Loucy (cell line): Measurements from ENCODE around the gene DSCAML1.

ENCODE experiments used
- H2AFZ ChIP-seq: fragments of 200-600 bp; sonication (generic); 2 replicates; pipeline ENCODE4 v1.6.0; 2016; ENCODE audit warnings: antibody characterized with exemption, mild to moderate bottlenecking, low read length, moderate library complexity
- H3F3A ChIP-seq: fragments of 200-600 bp; 2 replicates; pipeline ENCODE4 v1.6.0; 2016; ENCODE audit warnings: antibody characterized with exemption, low read depth, mild to moderate bottlenecking
- H3K27me3 ChIP-seq: fragments of 200-600 bp; sonication (generic); 2 replicates; pipeline ENCODE4 v1.6.1; 2014; ENCODE audit warnings: low read length, mild to moderate bottlenecking; ENCODE audit not compliant: insufficient read depth, poor library complexity, severe bottlenecking
- H3K36me3 ChIP-seq: fragments of 200-600 bp; sonication (generic); 2 replicates; pipeline ENCODE4 v1.6.1; 2016; ENCODE audit warnings: low read length; ENCODE audit not compliant: insufficient read depth
- H3K4me1 ChIP-seq: fragments of 200-600 bp; sonication (generic); 2 replicates; pipeline ENCODE4 v1.5.1; 2014; ENCODE audit warnings: low read length, mild to moderate bottlenecking; ENCODE audit not compliant: insufficient read depth, poor library complexity, severe bottlenecking
- H3K4me2 ChIP-seq: fragments of 200-600 bp; sonication (generic); 2 replicates; pipeline ENCODE4 v1.6.0; 2014; ENCODE audit warnings: antibody characterized with exemption, low read length, low read depth, mild to moderate bottlenecking; ENCODE audit not compliant: poor library complexity, severe bottlenecking
- H3K4me3 ChIP-seq: fragments of 200-600 bp; sonication (generic); 2 replicates; pipeline ENCODE4 v1.5.1; 2014; ENCODE audit warnings: low read length, mild to moderate bottlenecking, mixed read lengths; ENCODE audit not compliant: poor library complexity, severe bottlenecking
- H3K79me2 ChIP-seq: fragments of 200-600 bp; sonication (generic); 2 replicates; pipeline ENCODE4 v1.6.1; 2014; ENCODE audit warnings: low read length; ENCODE audit not compliant: insufficient read depth
- H3K9ac ChIP-seq: fragments of 200-600 bp; sonication (generic); 2 replicates; pipeline ENCODE4 v1.6.0; 2014; ENCODE audit warnings: mild to moderate bottlenecking, low read depth, low read length, moderate library complexity; ENCODE audit not compliant: poor library complexity, severe bottlenecking
- H3K9me2 ChIP-seq: fragments of 200-600 bp; sonication (generic); replicated peaks from 2 replicates; pipeline ENCODE4 v1.6.1; 2016; ENCODE audit warnings: low read depth, low read length, mixed read lengths
- H3K9me3 ChIP-seq: fragments of 200-600 bp; sonication (generic); 2 replicates; pipeline ENCODE4 v1.6.1; 2014; ENCODE audit warnings: mild to moderate bottlenecking, antibody characterized with exemption, low read length, low read depth; ENCODE audit not compliant: insufficient read depth
- H4K20me1 ChIP-seq: fragments of 200-600 bp; sonication (generic); 2 replicates; pipeline ENCODE4 v1.6.0; 2014; ENCODE audit warnings: antibody characterized with exemption, low read length, mild to moderate bottlenecking; ENCODE audit not compliant: insufficient read depth, poor library complexity, severe bottlenecking
- CTCF ChIP-seq: fragments of 200-600 bp; sonication (generic); conservative IDR thresholded peaks from 2 replicates; pipeline ENCODE4 v1.5.1; 2014; ENCODE audit warnings: mild to moderate bottlenecking, antibody characterized with exemption, low read length
- EZH2phosphoT487 ChIP-seq: fragments of 200-600 bp; IDR thresholded peaks from 2 replicates; pipeline ENCODE4 v1.6.1; 2018; ENCODE audit warnings: antibody characterized with exemption, mild to moderate bottlenecking, moderate library complexity, borderline replicate concordance

Gene DSCAML1

GRCh38 chr11:117515892-117516787, 280.9 kb downstream of the DSCAML1 start:
- no peaks in the 10 kb centered on the region for H3K4me1 ChIP-seq
- H3K9me2 ChIP-seq, result no peaks in the 10 kb centered on the region
- TF ChIP-seq EZH2phosphoT487, result no peak
- TF ChIP-seq CTCF, result no peak
- H4K20me1 ChIP-seq, result no peaks in the 10 kb centered on the region
- no peaks in the 10 kb centered on the region for H3K79me2 ChIP-seq
- no peaks in the 10 kb centered on the region for H3F3A ChIP-seq
- H3K27me3 ChIP-seq, result no peaks in the 10 kb centered on the region
- no peaks in the 10 kb centered on the region for H3K36me3 ChIP-seq
- no peak overlapping the region for H2AFZ ChIP-seq
- no peak overlapping the region for H3K9ac ChIP-seq
- H3K4me2 ChIP-seq, result no peak overlapping the region
- no peaks in the 10 kb centered on the region for H3K9me3 ChIP-seq
- H3K4me3 ChIP-seq, result no peak overlapping the region

GRCh38 chr11:117514256-117514655, 282.8 kb downstream of the DSCAML1 start:
- no peak overlapping the region for H2AFZ ChIP-seq
- H3K4me1 ChIP-seq, result no peaks in the 10 kb centered on the region
- H3K9ac ChIP-seq, result no peak overlapping the region
- no peaks in the 10 kb centered on the region for H3K36me3 ChIP-seq
- no peaks in the 10 kb centered on the region for H4K20me1 ChIP-seq
- H3K4me3 ChIP-seq, result no peak overlapping the region
- no peaks in the 10 kb centered on the region for H3K9me3 ChIP-seq
- no peaks in the 10 kb centered on the region for H3K79me2 ChIP-seq
- no peaks in the 10 kb centered on the region for H3K27me3 ChIP-seq
- no peaks in the 10 kb centered on the region for H3K9me2 ChIP-seq
- no peak overlapping the region for H3K4me2 ChIP-seq
- H3F3A ChIP-seq, result no peaks in the 10 kb centered on the region
- no peak for TF ChIP-seq EZH2phosphoT487
- TF ChIP-seq CTCF, result no peak

GRCh38 chr11:117513666-117514065, 283.4 kb downstream of the DSCAML1 start:
- no peaks in the 10 kb centered on the region for H3K9me3 ChIP-seq
- H3K9ac ChIP-seq, result no peak overlapping the region
- H3K4me3 ChIP-seq, result no peak overlapping the region
- H3F3A ChIP-seq, result no peaks in the 10 kb centered on the region
- no peaks in the 10 kb centered on the region for H3K4me1 ChIP-seq
- TF ChIP-seq CTCF (no peak), EZH2phosphoT487 (no peak)
- no peak overlapping the region for H3K4me2 ChIP-seq
- no peaks in the 10 kb centered on the region for H4K20me1 ChIP-seq
- no peaks in the 10 kb centered on the region for H3K36me3 ChIP-seq
- H3K27me3 ChIP-seq, result no peaks in the 10 kb centered on the region
- H3K9me2 ChIP-seq, result no peaks in the 10 kb centered on the region
- no peak overlapping the region for H2AFZ ChIP-seq
- no peaks in the 10 kb centered on the region for H3K79me2 ChIP-seq
